MM.1S (cell line): ENCODE data around the gene LCP1.

Experiments
- EZH2phosphoT487 ChIP-seq: fragments of 300-600 bp; sonication (generic); IDR thresholded peaks from 2 replicates; pipeline ENCODE4 v1.6.1; 2018; ENCODE audit warnings: antibody characterized with exemption, low read length
- TF ChIP-seq, protein P1 (sequence below): fragments of 300-600 bp; sonication (generic); IDR thresholded peaks from 2 replicates; pipeline ENCODE4 v1.5.1; 2016; ENCODE audit warnings: antibody characterized with exemption, low read length, mixed read lengths

DNA sequence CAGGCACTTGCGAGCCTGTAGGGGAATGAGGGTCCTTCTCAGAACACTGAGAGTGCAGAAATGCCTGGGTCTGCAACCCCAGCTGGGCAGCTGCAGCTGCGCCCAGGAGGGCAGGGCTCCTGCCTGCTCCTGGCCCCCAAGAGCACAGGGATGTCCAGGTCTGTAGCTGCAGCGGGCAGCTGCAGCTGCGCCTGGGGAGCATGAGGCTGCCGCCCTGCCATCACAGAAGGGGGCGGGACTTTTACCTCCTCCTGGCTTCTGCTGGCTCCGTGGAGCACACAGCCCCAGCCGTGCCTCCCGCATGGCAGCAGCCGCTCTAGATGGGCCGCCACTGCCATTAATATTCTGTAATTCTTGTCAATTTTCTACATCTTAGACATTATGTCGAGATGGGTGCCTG is 95.0 kb downstream of the LCP1 start:
- TF ChIP-seq, protein P1, sequence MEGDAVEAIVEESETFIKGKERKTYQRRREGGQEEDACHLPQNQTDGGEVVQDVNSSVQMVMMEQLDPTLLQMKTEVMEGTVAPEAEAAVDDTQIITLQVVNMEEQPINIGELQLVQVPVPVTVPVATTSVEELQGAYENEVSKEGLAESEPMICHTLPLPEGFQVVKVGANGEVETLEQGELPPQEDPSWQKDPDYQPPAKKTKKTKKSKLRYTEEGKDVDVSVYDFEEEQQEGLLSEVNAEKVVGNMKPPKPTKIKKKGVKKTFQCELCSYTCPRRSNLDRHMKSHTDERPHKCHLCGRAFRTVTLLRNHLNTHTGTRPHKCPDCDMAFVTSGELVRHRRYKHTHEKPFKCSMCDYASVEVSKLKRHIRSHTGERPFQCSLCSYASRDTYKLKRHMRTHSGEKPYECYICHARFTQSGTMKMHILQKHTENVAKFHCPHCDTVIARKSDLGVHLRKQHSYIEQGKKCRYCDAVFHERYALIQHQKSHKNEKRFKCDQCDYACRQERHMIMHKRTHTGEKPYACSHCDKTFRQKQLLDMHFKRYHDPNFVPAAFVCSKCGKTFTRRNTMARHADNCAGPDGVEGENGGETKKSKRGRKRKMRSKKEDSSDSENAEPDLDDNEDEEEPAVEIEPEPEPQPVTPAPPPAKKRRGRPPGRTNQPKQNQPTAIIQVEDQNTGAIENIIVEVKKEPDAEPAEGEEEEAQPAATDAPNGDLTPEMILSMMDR: no peak
- TF ChIP-seq EZH2phosphoT487: no peak
